HG03064 (cell line): ENCODE measurements around the gene RARRES1.
A peak's percentile ranks its signal among the peaks of the same experiment; 100 is the strongest.
"Not testable (repeated sequence)": the region's sequence is repeated elsewhere in the genome, so short reads cannot be mapped to it uniquely, and the experiment has no call there.

Experiments used
- ATAC-seq: cut with Tn5 transposase; IDR thresholded peaks from one replicate; pipeline ENCODE4 v1.9.1; 2021; ENCODE audit warnings: low read depth; ENCODE audit not compliant: unreplicated experiment

The RARRES1 gene

GRCh38 chr3:158701420-158702065 is 30.7 kb downstream of the RARRES1 start:
- ATAC-seq, result no peak

- no peak for ATAC-seq
These were observed 31.7 kb downstream of the RARRES1 start for GRCh38 chr3:158700559-158700958.

GRCh38 chr3:158696618-158697017 is 35.6 kb downstream of the RARRES1 start:
- no peak for ATAC-seq

DNA sequence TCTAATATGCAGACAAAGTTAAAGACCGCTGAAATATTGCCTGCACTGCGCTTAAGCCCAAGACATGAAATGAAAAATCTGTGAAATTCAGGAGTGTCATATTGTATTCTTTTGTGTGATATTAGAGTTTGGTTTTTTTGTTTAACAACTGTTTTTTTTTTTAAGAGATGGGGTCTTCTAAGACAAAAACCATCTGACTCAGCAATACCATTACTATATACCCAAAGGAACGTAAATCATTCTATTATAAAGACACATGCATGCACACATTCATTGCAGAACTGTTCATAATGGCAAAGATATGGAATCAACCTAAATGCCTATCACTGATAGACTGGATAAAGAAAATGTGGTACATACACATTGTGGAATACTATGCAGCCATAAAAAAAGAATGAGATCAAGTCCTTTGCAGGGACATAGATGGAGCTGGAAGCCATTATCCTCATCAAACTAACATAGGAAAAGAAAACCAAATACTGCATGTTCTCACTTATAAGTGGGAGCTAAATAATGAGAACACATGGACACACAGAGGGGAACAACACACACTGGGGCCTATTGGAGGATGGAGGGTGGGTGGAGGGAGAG is 38.3 kb downstream of the RARRES1 start:
- ATAC-seq, result not testable (repeated sequence)

- ATAC-seq, result no peak
These were observed 47.1 kb downstream of the RARRES1 start for GRCh38 chr3:158685159-158685558.

DNA sequence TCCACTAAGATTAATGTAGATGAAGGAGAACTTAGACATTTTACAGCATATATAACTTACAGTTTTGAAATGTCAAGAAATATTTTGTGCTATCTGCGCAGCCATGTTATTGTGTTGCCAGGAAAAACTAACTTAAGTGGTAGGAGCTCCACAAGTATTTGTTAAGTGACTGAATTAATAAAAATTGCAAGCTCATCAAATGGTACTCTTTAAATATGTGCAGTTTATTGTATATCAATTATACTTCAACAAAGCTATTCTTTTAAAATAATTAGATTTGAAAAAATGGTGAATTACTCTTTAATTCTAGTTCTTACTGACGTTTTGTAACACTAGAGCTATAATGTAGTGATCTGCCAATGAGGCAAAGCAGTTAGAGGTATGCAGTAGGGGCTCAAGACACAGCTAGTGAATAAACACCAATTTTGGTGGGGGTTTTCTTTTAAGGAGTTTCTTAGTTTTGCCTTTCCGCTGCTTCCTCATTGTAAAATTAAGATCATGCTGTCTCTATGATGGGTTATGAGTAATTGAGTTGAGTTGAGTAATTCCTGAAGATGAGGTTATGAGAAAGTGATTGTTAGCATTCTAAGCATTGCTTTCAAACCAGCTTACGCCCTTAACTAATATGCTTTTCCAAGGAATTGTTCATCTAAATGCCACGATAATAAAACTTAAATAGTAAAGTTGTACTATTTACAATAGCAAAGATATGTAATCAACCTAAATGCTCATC is 48.9 kb downstream of the RARRES1 start:
- ATAC-seq, result no peak

- ATAC-seq, result no peak
These were observed 51.4 kb downstream of the RARRES1 start for GRCh38 chr3:158680861-158681260.

- no peak for ATAC-seq
These were observed 52.7 kb downstream of the RARRES1 start for GRCh38 chr3:158679547-158680000.

- no peak for ATAC-seq
These were observed 53.6 kb downstream of the RARRES1 start for GRCh38 chr3:158678687-158679086.

DNA sequence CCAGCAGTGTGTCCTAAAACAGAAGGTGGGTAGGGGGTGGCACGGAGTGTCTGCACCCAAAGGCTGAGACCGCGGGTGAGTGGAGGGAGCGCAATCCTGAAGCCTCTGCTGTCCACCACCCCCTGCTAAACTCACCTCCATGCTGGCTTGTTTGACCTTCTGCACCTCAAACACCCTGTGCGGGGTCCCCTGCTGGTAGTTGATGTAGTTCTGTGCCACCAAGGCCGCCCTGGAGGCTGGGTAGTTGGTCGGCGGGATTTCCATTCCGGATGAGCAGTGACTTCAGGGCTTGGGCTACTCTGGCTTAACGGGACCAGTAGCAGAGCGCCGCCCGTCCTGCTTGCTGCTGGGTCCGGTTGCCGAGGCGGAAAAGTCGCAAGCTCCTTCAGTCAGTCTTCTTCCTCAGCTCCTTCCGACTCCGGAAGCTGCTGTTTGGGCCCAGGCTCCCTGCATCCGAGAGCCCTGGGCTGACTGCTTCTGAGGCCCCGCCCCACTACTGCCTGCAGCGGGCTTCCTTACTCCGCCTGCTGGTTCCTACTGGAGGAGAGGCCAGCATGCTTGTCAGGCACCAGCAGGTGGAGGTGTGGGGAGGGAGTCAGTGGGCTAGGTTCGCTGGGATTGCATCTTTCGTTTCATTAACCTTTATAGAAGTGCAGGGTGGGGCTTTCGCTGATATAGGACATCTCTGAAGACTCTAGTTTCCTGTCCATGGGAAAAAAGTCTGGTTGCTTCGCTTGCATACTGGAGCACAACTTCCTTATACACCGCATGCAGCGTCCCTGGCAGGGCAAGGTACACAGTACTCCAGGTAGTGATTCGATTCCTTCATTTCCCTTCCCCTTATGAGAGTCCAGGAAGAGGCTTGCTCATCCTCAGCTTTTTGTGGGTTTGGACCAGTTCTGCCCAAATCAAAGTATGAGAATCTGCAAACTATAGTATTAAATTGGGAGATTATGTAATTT is 59.8 kb downstream of the RARRES1 start, which contains the start of gene LXN:
LXN (minus strand) TSS at position 434 of the 962 bp plus-strand sequence; CDS start at position 264, 170 bp downstream.
- ATAC-seq, result peak; percentile 99

DNA sequence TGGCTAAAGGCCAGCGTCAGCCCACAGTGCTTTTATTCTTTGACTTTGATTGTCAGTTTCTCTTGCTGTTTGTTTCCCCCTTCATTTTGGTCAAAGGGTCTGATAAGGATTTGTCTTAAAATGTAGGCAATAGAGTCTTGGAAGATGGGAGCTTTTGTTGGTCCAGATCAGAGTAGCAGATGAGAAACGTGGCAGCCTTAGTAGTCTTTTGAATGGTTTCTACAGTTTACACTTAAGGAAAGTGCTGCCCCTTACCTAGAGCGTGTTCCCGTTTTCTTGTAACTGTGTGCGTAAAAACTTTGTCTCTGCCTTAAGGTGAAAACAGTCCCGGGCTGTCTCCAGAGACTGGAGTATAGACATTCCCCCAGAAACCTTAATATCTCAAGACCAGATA is 60.4 kb downstream of the RARRES1 start:
- ATAC-seq, result peak; percentile 14

- ATAC-seq, result no peak
These were observed 63.8 kb downstream of the RARRES1 start for GRCh38 chr3:158668506-158668905.

- ATAC-seq, result no peak
These were observed 65.8 kb downstream of the RARRES1 start for GRCh38 chr3:158666416-158666815.

GRCh38 chr3:158663832-158664231 is 68.4 kb downstream of the RARRES1 start:
- ATAC-seq, result no peak

DNA sequence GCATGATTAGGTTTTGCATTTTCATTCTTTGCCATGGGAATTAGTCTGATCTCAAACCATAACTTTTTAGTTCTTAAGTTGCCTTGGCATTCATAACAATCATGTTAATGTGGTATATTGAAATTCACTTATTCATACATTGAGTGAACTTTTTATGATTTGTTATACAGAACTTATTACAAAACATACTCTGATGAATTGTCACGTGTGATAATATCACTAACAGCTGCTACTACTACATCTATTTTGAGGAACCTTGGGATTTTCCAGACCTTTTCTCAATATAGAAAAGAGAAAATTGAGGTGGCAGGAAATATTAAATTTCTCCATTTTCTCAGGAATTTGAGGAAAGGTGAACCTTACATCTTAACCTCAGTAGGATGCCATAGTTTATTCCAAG is 69.0 kb downstream of the RARRES1 start:
- ATAC-seq, result no peak

DNA sequence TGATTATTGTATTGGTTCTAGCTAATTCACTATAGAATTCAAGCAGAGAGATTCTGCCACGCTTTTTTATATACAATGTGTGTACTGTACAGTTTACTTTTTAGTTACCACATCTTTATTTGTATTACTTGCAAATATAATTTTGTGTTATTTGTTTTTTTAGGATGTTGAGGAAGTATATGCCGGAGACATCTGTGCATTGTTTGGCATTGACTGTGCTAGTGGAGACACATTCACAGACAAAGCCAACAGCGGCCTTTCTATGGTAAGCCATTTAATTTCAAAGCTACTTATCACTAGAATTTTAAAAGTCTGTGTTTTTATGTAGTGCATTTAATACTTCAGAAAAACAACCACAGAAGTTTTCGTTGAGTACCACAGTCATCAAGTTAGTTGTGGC is 71.5 kb downstream of the RARRES1 start:
- no peak for ATAC-seq

GRCh38 chr3:158659454-158660237 is 72.6 kb downstream of the RARRES1 start:
- ATAC-seq, result peak; percentile 88

GRCh38 chr3:158658889-158659288 is 73.4 kb downstream of the RARRES1 start:
- no peak for ATAC-seq

DNA sequence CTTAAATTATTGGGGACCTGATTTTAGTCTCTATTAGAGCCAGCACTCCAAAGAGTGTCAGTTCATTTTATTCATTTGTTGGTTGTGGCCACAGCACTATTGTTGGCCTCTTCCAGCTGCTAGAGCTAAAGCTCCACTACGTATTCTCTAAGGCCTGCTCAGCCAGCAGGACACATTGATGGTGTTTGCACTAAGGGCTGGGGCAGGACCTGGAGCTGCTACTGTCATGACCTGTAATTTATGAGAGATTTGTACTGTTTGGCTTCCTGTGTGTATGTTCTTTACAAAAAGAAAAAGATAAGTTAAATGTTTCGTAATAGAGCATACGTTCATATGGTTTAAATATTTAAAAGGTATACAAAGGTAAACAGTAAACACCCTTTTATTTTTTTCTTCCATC is 79.8 kb downstream of the RARRES1 start:
- no peak for ATAC-seq

DNA sequence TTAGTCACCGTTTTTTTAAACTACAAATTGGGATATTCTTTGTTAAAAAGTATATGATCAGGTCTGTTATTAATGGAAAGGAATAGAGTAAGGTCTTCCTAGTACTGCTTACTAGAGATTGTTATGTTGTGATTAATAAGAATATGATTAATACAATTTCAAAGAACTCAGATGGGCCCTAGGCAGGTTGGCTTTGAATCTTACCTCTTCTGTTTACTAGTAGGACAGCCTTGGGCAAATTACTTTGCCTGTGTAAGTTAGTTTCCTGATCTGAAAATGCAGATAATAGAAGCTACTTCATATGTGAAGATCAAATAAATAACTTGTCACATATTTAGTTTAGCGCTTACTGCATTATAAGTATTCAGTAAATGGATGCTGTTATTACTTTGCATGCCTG is 81.1 kb downstream of the RARRES1 start:
- no peak for ATAC-seq
